Endothelial cell of umbilical vein (primary cell): Measurements from ENCODE around the gene LMO1. TPM values are rescaled to one million over a fixed set of nuclear protein-coding genes. Genes with fewer than 3 reads are reported as not detected.

Experiments used
- BruUV-seq: library from RNA; stranded (reverse); fragments of 400-500 nt; replicated peaks from 2 replicates; lab custom pipeline; 2021; lab: Mats Ljungman, UMichigan
- CTCF ChIA-PET: fragments of 300-600, 350-600 bp; sonication (Branson Sonifier 250); formaldehyde crosslinking; loops from one replicate; lab custom pipeline; 2021; ENCODE audit warnings: antibody characterized with exemption, inconsistent platforms; lab: Charles Lee
- POLR2A ChIA-PET: fragments of 300-600, 350-600 bp; sonication (Branson Sonifier 250); formaldehyde crosslinking; loops from one replicate; lab custom pipeline; 2021; ENCODE audit warnings: antibody characterized with exemption, inconsistent platforms; lab: Charles Lee
- DNase-seq: peaks from one replicate; pipeline ENCODE4 v3.0.0-alpha.2; 2011; ENCODE audit warnings: low read depth, low spot score
- FAIRE-seq: peaks from 2 replicates; lab custom pipeline; 2011; peaks lifted over from hg19 to GRCh38; lab: Jason Lieb, UNC
- H2AFZ ChIP-seq: 2 replicates; pipeline ENCODE4 v1.6.0; 2012; ENCODE audit warnings: low read depth, low read length, control low read depth, inconsistent platforms
- H3K27ac ChIP-seq: 2 replicates; pipeline ENCODE4 v1.5.1; 2011; ENCODE audit warnings: low read depth, mild to moderate bottlenecking, control low read depth, low read length, moderate library complexity; ENCODE audit not compliant: insufficient read depth
- H3K27me3 ChIP-seq, 2 experiments: 2 replicates each; pipeline versions ENCODE4 v1.6.0 to v1.6.1; 2011; ENCODE audit warnings: low read length in 2 of 2, mixed read lengths in 1 of 2; ENCODE audit not compliant: control insufficient read depth in 2 of 2, insufficient read depth in 2 of 2
- H3K36me3 ChIP-seq, 2 experiments: 2 replicates in 1 of 2; 3 replicates in 1 of 2; pipeline ENCODE4 v1.5.1; 2011; ENCODE audit warnings: low read length in 2 of 2, mild to moderate bottlenecking in 1 of 2, moderate library complexity in 1 of 2; ENCODE audit not compliant: control insufficient read depth in 2 of 2, insufficient read depth in 2 of 2; ENCODE audit errors: extremely low read depth in 1 of 2
- H3K4me1 ChIP-seq: 3 replicates; pipeline ENCODE4 v1.5.1; 2011; ENCODE audit warnings: mild to moderate bottlenecking, low read length; ENCODE audit not compliant: control insufficient read depth, insufficient read depth; ENCODE audit errors: extremely low read depth
- H3K4me2 ChIP-seq: 2 replicates; pipeline ENCODE4 v1.6.1; 2011; ENCODE audit warnings: low read length, control low read depth, mixed read lengths; ENCODE audit not compliant: insufficient read depth
- H3K4me3 ChIP-seq, 3 experiments: fragments of 200-600 bp in 1 of 3; sonication (generic), shearing (Covaris generic) in 1 of 3; replicated peaks in 1 of 3; 2 replicates each; pipeline ENCODE4 v1.5.1; 2011 to 2016; ENCODE audit warnings: control low read depth in 3 of 3, low read length in 3 of 3, mild to moderate bottlenecking in 2 of 3, inconsistent platforms in 1 of 3, low read depth in 1 of 3, moderate library complexity in 1 of 3; ENCODE audit not compliant: insufficient read depth in 1 of 3
- H3K79me2 ChIP-seq: 2 replicates; pipeline ENCODE4 v1.6.0; 2012; ENCODE audit warnings: low read length, inconsistent platforms; ENCODE audit not compliant: control insufficient read depth, insufficient read depth
- H3K9ac ChIP-seq: replicated peaks from 2 replicates; pipeline ENCODE3; 2011; ENCODE audit warnings: low read length, control low read depth; ENCODE audit not compliant: insufficient read depth; ENCODE audit errors: extremely low read depth
- H3K9me1 ChIP-seq: replicated peaks from 3 replicates; pipeline ENCODE4 v1.6.0; 2011; ENCODE audit warnings: mild to moderate bottlenecking, low read length; ENCODE audit not compliant: control insufficient read depth, insufficient read depth; ENCODE audit errors: extremely low read depth
- H3K9me3 ChIP-seq: replicated peaks from 2 replicates; pipeline ENCODE4 v1.5.1; 2012; ENCODE audit warnings: low read length, inconsistent platforms; ENCODE audit not compliant: control insufficient read depth, insufficient read depth
- H4K20me1 ChIP-seq: replicated peaks from 2 replicates; pipeline ENCODE3; 2011; ENCODE audit warnings: mild to moderate bottlenecking, low read length; ENCODE audit not compliant: control insufficient read depth, insufficient read depth; ENCODE audit errors: extremely low read depth
- EZH2 ChIP-seq: IDR thresholded peaks from 2 replicates; pipeline ENCODE4 v1.6.1; 2012; ENCODE audit warnings: borderline replicate concordance, low read depth, mild to moderate bottlenecking, moderate library complexity, low read length, inconsistent platforms; ENCODE audit not compliant: severe bottlenecking
- FOS ChIP-seq: IDR thresholded peaks from 2 replicates; pipeline ENCODE4 v1.6.1; 2011; ENCODE audit warnings: mild to moderate bottlenecking, low read length, moderate library complexity, borderline replicate concordance; ENCODE audit not compliant: insufficient read depth
- GATA2 ChIP-seq: IDR thresholded peaks from 2 replicates; pipeline ENCODE4 v1.7.0; 2011; ENCODE audit warnings: low read depth, mild to moderate bottlenecking, moderate library complexity, mixed read lengths, low read length; ENCODE audit not compliant: insufficient read length, insufficient read depth
- JUN ChIP-seq: IDR thresholded peaks from 2 replicates; pipeline ENCODE4 v1.6.1; 2011; ENCODE audit warnings: borderline replicate concordance, low read depth; ENCODE audit not compliant: insufficient read length, insufficient read depth
- MAX ChIP-seq: IDR thresholded peaks from 2 replicates; pipeline ENCODE4 v1.6.1; 2011; ENCODE audit not compliant: insufficient read depth, insufficient read length
- MYC ChIP-seq: IDR thresholded peaks from one replicate; pipeline ENCODE4 v1.6.1; 2011; ENCODE audit warnings: mild to moderate bottlenecking, low read depth, low read length
- POLR2A ChIP-seq: IDR thresholded peaks from 2 replicates; pipeline ENCODE4 v1.6.1; 2012; ENCODE audit warnings: low read depth, mild to moderate bottlenecking, control low read depth, low read length
- POLR2AphosphoS5 ChIP-seq: IDR thresholded peaks from 2 replicates; pipeline ENCODE4 v1.6.1; 2012; ENCODE audit warnings: low read depth, mild to moderate bottlenecking, control low read depth, low read length, moderate library complexity; ENCODE audit not compliant: insufficient read depth
- dilution Hi-C: fragments of 300-500 bp; cut with MboI; formaldehyde crosslinking; loops from one replicate; pipeline ENCODE4 v1.15.0; 2019; ENCODE audit warnings: low sequenced_read_pairs; ENCODE audit not compliant: extremely low pct_ligation_motif_present
- intact Hi-C: fragments of 100-400 bp; cut with micrococcal nuclease; formaldehyde crosslinking; loops from one replicate; pipeline ENCODE4 v1.10.0; 2022
- polyA plus RNA-seq, 4 experiments: library from polyadenylated mRNA; depleted of rRNA in 3 of 4; stranded (reverse) in 3 of 4; unstranded in 1 of 4; fragments of >200 nt; gene quantifications; 2 replicates each; pipeline versions ENCODE4 v1.2.1 to v1.2.3, GENCODE V29; 2011 to 2012; ENCODE audit warnings: missing spikeins in 1 of 4
- total RNA-seq: library from RNA; stranded (reverse); gene quantifications from 2 replicates; pipeline ENCODE4 v1.2.3, GENCODE V29; 2021
- TF ChIP-seq, protein P1 (sequence below), 2 donors: IDR thresholded peaks; 1 replicate in 1 of 2; 2 replicates in 1 of 2; pipeline ENCODE4 v1.5.1; 2011; ENCODE audit warnings: low read length in 2 of 2, mild to moderate bottlenecking in 2 of 2, moderate library complexity in 2 of 2, control low read depth in 1 of 2, inconsistent platforms in 1 of 2, low read depth in 1 of 2; ENCODE audit not compliant: insufficient read depth in 1 of 2; ENCODE audit errors: extremely low read depth in 1 of 2

LMO1 gene
- total and polyA plus RNA-seq, 2 donors (not counting 3 experiments of a cell fraction or from before 2014, with no cell fraction given): not detected

GRCh38 chr11:8259306-8259959 lies 4.2 kb downstream of the LMO1 start:
- DNase-seq (no peak), FAIRE-seq (no peak)
- CTCF ChIA-PET: interaction anchor here (1.0 to 1.5 kb wide), 2 partner anchors 40 to 67 kb away, joined by 3 read pairs; no protein-coding TSS in a partner anchor
- TF ChIP-seq JUN (no peak), EZH2 (no peak), POLR2AphosphoS5 (no peak), FOS (no peak), POLR2A (no peak), MAX (no peak), GATA2 (no peak), MYC (no peak)
- TF ChIP-seq, protein P1, sequence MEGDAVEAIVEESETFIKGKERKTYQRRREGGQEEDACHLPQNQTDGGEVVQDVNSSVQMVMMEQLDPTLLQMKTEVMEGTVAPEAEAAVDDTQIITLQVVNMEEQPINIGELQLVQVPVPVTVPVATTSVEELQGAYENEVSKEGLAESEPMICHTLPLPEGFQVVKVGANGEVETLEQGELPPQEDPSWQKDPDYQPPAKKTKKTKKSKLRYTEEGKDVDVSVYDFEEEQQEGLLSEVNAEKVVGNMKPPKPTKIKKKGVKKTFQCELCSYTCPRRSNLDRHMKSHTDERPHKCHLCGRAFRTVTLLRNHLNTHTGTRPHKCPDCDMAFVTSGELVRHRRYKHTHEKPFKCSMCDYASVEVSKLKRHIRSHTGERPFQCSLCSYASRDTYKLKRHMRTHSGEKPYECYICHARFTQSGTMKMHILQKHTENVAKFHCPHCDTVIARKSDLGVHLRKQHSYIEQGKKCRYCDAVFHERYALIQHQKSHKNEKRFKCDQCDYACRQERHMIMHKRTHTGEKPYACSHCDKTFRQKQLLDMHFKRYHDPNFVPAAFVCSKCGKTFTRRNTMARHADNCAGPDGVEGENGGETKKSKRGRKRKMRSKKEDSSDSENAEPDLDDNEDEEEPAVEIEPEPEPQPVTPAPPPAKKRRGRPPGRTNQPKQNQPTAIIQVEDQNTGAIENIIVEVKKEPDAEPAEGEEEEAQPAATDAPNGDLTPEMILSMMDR (IDR thresholded peaks at IDR 0.05; ENCODE audit: extremely low read depth in 1 of 2, insufficient read depth in 1 of 2, low read depth in 1 of 2, low read length in 2 of 2): no peak
- Histone ChIP-seq H2AFZ (no peak overlapping the region), H3K4me1 (peaks cover 4% of the 10 kb centered on the region), H3K36me3 (no peaks in the 10 kb centered on the region), H3K4me3 (no peak overlapping the region), H3K79me2 (no peaks in the 10 kb centered on the region), H3K27me3 (peaks cover 27 to 32% of the 10 kb centered on the region in 2 experiments), H3K4me2 (no peak overlapping the region), H3K27ac (no peak overlapping the region), H4K20me1 (no peaks in the 10 kb centered on the region), H3K9me3 (no peaks in the 10 kb centered on the region), H3K9me1 (no peaks in the 10 kb centered on the region), H3K9ac (no peak overlapping the region)
- POLR2A ChIA-PET: no interaction called here
- dilution Hi-C loops: no loop called here
- BruUV-seq: no TSS peak
- intact Hi-C loops: no loop called here
